Activated CD8-positive, alpha-beta memory T cell treated with anti-CD3 and anti-CD28 coated beads, Interleukin-2, amount 50 U/mL, for 48 hours (primary cell): ENCODE measurements around the gene CORO1A.
"Not testable (repeated sequence)": the region's sequence is repeated elsewhere in the genome, so short reads cannot be mapped to it uniquely, and the experiment has no call there.

Experiments
- DNase-seq: peaks from one replicate; pipeline ENCODE4 v3.0.0-alpha.2; 2020

The CORO1A gene

DNA sequence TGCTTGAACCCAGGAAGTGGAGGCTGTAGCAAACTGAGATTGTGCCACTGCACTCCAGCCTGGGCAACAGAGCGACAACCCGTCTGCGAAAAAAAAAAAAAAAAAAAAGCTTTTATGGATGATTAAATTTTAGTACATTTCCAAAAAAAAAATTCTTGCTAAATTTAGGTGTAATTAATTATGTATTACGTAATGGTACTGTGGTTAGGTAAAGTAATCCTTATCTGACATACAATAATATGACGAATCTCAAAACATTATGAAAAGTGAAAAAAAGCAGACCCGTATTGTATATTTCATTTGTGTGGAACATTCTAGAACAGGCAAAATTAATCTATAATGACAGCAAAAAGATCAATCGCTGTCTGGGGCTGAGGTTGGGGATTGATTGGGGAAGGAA is 10.3 kb upstream of the CORO1A start:
- no peak for DNase-seq

DNA sequence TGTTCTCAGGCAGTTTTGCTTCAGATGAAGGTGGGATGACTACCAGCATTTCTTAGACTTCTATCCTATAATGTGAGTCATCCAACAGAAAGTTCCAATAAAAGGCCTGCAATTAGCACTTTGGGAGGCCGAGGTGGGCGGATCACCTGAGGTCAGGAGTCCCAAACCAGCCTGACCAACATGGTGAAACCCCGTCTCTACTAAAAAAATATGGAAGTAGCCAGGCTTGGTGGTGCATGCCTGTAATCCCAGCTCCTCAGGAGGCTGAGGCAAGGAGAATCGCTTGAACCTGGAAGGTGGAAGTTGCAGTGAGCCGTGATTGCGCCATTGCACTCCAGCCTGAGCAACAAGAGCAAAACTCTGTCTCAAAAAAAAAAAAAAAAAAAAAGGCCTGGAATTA is 6.5 kb upstream of the CORO1A start:
- not testable (repeated sequence) for DNase-seq

DNA sequence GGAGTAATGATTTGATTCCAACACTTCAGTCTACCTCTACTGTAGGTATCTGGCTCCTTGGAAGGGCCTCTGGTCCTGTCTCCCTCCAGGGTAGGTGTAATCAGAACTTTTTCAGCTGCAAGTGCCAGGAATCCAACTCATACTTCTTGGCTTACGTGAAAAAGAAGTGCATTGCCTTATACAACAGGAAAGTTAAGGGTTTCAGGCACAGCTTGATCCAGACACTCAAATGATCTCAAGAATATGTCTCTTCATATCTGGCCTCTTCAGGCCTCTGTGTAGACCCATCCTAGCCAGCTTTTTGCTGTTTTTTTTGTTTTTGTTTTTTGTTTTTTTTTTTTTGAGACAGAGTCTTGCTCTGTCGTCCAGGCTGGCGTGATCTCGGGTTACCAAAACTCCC is 4.2 kb upstream of the CORO1A start:
- no peak for DNase-seq

DNA sequence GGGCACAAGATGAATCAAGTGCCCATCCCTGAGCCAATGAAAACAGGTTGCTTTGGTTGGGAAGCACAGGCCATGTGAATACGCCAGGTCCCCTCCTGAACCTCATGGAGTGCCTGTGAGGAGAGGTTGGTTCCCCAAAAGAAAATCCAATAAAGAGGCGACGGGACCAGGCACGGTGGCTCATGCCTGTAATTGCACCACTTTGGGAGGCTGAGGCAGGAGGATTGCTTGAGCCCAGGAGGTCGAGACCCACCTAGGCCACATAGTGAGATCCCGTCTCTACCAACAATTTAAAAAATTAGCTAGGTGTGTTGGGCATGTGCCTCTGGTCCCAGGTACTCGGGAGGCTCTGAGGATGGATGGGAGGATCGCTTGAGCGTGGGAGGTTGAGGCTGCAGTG is 3.5 kb upstream of the CORO1A start:
- no peak for DNase-seq

DNA sequence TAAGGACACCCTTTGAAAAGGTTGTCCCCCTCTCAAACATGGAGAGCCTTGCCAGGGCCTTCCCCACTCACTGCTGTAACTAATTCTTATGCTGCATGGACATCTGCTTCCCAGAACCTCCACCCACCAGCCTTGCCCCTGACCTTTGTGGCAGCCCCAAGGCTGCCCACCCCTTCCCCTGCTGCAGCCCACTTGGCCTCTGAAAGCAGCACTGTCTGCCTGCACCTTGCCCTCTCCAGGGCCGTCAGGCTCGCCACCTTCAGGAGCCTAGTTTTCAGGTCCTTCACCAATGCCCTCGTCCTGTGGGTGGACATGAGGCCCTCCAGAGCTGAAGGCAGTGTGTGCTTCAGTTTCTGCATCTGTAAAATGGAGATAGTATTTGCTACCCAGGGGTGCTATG is 2.7 kb upstream of the CORO1A start:
- DNase-seq, result no peak

DNA sequence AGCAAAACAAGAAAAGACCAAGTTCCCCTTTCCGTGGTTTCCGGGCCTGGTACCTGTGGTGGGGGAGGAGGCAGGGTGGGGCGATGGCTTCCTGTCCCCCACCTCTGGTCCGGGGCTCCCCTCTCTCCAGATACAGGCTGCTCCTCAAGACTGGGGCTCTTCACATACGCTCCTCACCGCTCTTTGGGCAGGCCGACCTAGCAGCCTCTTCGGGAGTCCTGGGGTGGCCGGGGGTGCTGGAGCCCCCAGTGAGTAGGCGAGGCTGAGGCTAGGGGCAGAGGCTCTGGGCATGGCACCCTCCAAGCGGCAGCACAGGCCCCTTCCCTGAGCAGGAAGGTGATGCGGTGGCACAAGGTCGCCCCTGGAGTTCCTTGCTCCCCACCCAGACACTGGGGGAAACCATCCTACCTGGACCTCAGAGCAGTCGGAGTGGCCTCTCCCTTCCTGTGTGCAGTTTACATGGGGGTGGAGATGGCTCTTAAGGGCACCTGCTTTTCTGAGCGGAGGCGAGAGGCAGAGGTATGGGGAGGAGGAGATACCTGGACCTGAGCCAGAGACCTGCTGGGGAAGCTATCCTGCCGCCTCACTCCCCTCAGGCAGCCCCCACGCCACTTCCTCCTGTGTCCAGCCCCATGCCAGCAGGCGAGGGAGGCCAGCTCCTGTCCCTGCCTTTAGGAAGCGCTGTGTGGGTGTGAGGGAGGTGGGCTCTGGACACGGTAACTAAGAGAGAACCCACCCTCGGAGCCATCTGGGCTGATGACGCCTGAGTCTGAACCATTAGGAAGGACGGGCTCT is 891 bp downstream of the CORO1A start:
- peak; percentile 84 for DNase-seq

DNA sequence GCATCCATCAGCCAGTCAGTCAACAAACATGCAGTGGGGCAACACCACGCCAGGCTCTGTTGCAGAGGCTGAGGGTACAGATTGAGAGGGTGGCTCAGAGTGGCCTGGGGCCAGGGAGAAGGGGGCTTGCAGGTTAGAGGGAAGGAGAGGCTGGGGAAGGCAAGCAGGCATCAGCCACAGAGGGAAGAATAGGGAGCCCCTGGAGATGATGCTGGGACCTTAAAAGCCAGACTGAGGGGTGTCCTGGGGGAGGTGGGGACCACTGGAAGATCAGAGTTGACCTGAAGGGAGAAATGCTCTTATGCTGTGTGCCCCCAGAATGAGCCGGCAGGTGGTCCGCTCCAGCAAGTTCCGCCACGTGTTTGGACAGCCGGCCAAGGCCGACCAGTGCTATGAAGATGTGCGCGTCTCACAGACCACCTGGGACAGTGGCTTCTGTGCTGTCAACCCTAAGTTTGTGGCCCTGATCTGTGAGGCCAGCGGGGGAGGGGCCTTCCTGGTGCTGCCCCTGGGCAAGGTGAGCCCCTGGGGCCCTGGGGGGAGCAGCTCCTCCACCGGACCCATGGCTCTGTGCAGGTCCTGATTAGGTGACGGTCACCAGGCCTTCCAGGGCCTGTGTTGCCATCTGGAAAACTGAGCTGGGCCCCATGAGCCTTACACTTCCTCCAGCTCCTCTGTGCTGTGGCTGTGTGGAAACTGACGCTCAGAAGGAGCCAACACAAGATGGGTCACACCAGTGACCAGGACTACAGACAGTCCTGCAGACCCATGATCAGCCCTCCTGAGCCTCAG is 1.7 kb downstream of the CORO1A start:
- peak; percentile 81 for DNase-seq

DNA sequence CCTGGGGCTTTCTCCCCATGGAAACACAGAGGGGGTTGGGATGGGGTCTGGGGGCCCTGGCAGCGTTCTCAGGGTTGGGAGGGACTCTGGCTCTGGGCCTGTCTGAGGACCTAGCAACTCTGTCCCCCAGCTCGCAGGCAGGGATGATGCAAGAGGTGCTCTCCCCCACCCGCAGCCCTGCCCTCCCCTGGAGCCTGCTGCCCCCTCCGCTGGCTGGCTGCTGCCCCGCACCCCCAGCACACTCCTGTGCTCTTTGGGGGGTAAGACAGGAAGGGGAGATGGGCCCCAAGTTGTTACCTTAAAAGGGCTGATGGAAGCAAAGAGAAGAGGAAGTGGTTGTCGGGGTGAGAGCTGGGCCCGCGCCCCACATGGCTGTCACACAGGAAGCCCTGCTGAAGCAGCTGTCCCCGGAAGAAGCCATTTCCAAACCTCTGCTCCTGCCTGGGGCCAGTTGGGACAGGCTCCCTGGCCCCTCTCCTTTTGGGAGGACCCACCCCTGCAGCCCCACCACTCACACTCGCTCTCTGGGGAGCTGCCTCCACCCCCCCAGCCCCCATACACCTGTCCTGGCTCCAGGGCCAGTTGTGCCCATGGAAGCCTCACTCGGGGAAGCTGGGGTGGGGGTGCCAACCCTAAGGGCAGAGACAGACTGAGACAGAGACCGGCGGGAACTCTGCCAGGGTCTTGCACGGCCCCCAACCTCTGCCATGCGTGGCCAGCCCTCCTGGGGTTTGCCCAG is 2.5 kb downstream of the CORO1A start:
- peak; percentile 87 for DNase-seq

DNA sequence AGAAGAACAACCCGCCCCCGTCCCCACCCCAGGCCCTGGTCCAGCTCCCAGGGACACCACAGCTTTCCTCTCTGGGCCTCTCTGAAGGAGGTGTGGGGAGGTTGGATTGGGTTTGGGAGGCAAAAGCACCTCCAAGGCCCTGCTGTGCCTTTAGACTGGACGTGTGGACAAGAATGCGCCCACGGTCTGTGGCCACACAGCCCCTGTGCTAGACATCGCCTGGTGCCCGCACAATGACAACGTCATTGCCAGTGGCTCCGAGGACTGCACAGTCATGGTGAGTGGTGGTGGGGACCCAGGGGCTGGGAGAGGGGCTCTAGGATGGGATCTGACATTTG is 3.0 kb downstream of the CORO1A start:
- DNase-seq, result no peak

DNA sequence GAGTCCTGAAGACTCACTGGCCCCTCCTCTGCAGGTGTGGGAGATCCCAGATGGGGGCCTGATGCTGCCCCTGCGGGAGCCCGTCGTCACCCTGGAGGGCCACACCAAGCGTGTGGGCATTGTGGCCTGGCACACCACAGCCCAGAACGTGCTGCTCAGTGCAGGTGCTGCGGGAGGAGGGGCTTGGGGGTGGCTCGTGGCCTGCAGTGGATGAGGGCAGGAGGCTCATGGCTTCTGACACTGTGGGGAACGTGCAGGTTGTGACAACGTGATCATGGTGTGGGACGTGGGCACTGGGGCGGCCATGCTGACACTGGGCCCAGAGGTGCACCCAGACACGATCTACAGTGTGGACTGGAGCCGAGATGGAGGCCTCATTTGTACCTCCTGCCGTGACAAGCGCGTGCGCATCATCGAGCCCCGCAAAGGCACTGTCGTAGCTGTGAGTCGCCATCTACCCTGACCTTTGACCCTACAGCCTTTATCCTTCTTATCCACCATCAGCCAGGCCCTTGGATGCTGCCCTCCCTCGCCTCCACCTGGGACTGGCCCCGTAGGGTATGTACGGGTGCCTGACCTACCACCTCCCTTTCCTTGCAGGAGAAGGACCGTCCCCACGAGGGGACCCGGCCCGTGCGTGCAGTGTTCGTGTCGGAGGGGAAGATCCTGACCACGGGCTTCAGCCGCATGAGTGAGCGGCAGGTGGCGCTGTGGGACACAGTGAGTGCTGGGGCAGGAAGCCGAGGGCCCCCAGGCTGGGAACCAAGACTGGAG is 3.6 kb downstream of the CORO1A start:
- peak; percentile 98 for DNase-seq

DNA sequence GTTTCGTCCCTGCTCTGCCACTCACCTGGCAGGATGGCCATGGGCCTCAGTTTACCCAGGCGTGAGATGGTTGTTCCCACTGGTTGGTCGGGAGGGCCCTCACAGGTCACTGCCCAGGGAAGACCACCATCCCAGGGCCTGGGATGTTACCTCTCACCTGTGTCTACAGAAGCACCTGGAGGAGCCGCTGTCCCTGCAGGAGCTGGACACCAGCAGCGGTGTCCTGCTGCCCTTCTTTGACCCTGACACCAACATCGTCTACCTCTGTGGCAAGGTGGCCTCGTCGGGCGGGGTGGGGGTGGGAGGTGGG is 4.1 kb downstream of the CORO1A start:
- DNase-seq, result no peak

DNA sequence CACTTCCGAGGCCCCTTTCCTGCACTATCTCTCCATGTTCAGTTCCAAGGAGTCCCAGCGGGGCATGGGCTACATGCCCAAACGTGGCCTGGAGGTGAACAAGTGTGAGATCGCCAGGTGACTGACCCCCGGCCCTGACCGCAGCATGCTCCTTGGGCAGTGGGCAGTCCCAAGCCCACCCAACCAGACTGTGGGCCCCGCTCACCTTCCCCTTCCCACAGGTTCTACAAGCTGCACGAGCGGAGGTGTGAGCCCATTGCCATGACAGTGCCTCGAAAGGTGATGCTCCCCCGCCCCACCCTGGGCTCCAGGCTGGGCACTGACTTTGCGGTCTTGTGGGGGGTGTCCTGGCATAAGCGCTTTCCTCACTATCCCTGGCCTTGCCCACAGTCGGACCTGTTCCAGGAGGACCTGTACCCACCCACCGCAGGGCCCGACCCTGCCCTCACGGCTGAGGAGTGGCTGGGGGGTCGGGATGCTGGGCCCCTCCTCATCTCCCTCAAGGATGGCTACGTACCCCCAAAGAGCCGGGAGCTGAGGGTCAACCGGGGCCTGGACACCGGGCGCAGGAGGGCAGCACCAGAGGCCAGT is 4.7 kb downstream of the CORO1A start:
- DNase-seq, result peak; percentile 60

DNA sequence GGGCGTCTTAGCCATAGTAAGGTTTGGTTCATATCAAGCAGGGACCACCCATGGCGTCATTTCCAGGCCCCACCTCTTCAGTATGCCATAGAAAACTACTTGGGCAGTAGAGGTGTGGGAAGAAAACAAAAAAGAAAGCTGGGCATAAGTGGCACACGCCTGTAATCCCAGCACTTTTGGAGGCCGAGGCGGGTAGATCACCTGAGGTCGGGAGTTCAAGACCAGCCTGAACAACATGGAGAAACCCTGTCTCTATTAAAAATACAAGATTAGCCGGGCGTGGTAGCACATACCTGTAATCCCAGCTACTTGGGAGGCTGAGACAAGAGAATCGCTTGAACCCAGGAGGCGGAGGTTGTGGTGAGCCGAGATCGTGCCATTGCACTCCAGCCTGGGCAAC is 7.8 kb downstream of the CORO1A start:
- not testable (repeated sequence) for DNase-seq

DNA sequence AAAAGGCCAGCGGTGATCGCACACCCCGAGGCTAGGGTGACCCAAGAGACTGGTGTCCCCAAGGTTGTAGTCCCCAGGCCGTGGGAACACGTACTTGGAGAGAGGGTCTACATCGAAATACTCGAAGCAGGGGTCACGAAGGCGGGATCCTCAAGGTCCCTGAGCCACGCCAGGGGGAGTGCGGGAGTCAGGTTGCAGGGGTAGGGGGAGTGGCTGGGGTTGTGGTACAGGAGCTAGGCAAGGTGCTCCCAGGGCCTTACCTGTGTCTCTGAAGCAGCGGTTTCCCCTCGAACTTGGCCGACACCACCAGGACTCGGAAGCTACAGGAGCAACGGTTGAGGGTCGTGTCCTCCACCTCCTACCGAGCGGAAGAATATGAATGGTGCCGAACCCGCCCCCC is 9.7 kb downstream of the CORO1A start:
- not testable (repeated sequence) for DNase-seq

DNA sequence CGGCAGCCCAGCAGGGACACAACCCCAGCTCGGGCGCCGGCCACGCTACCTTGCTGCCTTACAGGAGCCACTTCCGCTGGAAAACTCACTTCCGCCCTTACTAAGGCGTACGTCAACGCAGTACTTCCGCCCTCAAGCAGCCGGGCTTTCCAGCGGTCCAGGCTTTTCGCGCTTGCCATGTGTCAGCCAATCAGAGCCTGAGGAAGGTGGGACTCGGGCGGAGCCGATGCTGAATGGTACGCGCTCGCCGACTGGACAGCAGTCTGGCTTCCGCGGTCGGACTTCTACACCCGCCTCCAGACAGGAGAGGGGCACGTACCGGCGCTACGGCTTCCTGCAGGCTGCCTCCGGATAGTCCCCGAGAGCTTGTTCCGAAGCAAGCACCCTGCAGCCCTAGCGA is 10.2 kb downstream of the CORO1A start, which contains the start of the genes BOLA2B and SLX1A:
Gene BOLA2B (minus strand): TSS at position 52 of the 400 bp plus-strand sequence. CDS start 71 bp downstream, outside the sequence.
Gene SLX1A (plus strand): TSS at position 261 of the 400 bp plus-strand sequence. CDS start 210 bp downstream, outside the sequence.
- DNase-seq, result not testable (repeated sequence)

DNA sequence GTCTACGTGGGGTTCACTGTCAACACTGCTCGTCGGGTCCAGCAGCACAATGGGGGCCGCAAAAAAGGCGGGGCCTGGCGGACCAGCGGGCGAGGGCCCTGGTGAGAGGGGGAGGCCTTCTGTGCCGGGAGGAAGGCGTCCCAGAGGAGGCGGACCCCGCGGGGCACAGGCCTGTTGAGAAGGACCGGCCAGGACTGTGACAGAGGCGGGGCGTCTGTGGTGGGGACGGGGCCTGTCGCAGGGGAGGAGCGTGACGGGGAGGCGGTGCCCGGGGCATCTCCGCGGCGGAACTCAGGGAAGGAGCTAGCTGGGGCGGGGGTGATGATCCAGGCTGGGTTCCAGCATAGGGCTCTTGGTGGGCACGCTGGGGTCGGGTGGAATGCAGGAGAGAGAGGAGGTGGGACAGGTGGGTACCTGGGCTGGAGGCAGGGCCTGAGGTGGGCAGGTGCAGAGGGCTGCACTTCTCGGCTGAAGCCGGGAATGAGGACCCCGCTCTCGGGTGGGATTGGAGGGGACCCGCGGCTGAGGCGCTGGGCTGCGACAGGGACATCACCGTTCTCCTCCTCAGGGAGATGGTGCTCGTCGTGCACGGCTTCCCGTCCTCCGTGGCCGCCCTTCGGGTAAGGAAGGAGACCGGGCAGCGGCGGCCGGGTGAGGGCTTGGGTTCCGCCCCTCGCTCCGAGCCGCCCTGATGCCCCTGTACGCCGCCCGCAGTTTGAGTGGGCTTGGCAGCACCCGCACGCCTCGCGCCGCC is 10.9 kb downstream of the CORO1A start:
- peak; percentile 65 for DNase-seq

DNA sequence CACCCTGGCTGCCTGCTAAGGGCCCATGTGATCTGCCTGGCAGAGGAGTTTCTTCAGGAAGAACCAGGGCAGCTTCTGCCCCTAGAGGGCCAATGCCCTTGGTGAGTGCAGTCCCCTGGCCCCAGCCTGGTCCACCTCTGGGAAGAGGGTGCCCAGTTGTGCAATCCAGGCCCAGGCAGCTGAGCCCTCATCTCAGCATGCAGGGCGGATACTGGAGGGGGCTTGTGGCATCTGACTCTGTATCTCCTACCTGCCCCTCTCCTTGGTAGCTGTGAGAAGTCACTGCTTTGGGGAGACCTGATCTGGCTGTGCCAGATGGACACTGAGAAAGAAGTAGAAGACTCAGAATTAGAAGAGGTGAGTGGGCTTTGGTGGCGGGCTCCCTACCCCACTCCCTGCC is 13.6 kb downstream of the CORO1A start:
- not testable (repeated sequence) for DNase-seq

DNA sequence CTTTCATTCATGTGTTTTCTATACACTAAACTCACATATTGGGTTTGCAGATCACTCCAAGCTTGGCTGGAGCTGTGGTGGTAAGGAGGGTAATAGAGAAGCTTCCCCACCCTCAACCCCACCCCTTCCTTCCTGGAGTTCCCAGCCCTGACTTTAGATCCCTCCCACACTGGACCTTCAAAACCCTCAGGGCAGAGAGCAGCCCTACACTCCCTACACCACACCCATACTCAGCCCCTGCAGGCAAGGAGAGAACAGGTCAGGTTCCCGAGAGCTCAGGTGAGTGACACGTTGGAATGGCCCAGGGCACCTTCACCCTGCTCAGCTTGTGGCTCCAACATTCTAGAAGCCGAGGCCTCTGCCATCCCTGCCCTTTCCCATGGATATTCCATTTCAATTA is 15.6 kb downstream of the CORO1A start, which contains the start of gene SULT1A3:
Gene SULT1A3 (plus strand): TSS at position 207 of the 400 bp plus-strand sequence. CDS start 1,474 bp downstream, outside the sequence.
- not testable (repeated sequence) for DNase-seq

DNA sequence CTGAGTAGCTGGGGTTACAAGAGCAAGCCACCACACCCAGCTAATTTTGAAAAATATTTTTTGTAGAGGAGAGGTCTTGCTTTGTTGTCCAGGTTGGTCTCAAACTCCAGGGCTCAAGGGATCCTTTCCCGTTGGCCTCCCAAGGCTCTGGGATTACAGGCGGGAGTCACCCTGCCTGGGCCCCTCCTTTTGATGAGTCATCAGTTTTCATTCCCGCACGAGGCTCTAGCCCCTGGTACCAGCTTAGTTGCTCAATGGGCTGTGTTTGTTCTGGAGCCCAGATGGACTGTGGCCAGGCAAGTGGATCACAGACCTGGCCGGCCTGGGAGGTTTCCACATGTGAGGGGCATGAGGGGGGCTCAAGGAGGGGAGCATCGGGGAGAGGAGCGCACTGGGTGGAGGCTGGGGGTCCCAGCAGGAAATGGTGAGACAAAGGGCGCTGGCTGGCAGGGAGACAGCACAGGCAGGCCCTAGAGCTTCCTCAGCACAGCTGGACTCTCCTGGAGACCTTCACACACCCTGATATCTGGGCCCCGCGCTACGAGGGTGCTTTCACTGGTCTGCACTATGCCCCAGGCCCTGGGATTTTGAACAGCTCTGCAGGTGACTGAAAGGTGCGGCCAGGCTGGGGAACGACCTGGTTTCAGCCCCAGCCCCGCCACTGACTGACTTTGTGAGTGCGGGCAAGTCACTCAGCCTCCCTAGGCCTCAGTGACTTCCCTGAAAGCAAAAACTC is 16.4 kb downstream of the CORO1A start:
- DNase-seq, result not testable (repeated sequence)

DNA sequence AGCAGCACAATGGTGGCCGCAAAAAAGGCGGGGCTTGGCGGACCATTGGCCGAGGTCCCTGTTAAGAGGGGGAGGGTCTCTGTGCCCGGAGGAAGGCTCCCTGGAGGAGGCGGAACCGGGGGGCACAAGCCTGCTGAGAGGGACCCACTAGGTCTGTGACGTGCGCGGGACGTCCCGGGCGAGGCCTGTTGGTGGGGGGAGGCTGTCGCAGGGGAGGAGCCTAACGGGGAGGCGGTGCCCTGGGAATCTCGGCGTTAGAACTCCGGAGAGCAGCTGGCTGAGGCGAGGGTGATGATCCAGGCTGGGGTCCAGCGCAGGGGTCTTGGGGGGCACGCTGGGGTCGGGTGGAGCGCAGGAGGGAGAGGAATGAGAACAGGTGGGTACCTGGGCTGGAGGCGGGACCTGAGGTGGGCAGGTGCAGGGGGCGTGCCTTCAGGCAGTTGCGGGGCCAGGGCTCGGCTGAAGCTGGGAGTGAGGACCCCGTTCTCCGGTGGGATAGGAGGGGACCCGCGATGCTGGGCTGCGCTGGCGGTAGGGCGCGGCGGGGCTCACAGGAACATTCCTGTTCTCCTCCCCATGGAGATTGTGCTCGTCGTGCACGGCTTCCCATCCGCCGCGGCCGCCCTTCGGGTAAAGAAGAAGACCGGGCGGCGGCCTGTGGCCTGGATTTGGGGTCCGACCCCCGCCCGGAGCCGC is 22.3 kb downstream of the CORO1A start:
- DNase-seq, result peak; percentile 56
